Measurements from ENCODE around the gene CUL3. TPM values are rescaled to one million over a fixed set of nuclear protein-coding genes. Genes with fewer than 3 reads are reported as not detected.
"Not testable (repeated sequence)": the region's sequence is repeated elsewhere in the genome, so short reads cannot be mapped to it uniquely, and the experiment has no call there.

The CUL3 gene
- 10 to 100 TPM; 59.3 to 66.0 TPM for total RNA-seq
- long read RNA-seq, full-length matches to known transcripts = 8 of 9 reads
- long read RNA-seq, partial matches to known transcripts = 0 of 9 reads
- long read RNA-seq, other reads (novel, unspliced or antisense) = 1 of 9 reads

- DNase-seq (peak; percentile 99), ATAC-seq (peak; percentile 98)
- intact Hi-C loops (cut with DNase I) = no loop called here
These were observed at the start of gene CUL3 for GRCh38 chr2:224585211-224586088. Gene CUL3 (minus strand): TSS chr2:224585363. CDS start chr2:224585009, 354 bp downstream.

- ATAC-seq = no peak
- intact Hi-C loops (cut with DNase I) = no loop called here
These were observed 45.7 kb upstream of the CUL3 start for GRCh38 chr2:224630659-224631550.

GRCh38 chr2:224628416-224628815 is 43.3 kb upstream of the CUL3 start:
- intact Hi-C loops (cut with DNase I) = no loop called here
- DNase-seq (no peak), ATAC-seq (no peak)

More at GRCh38 chr2:224630659-224631550, 45.7 kb upstream of the CUL3 start:
- no peak for DNase-seq

GRCh38 chr2:224626735-224627134 is 41.6 kb upstream of the CUL3 start:
- ATAC-seq (no peak), DNase-seq (no peak)
- intact Hi-C loops (cut with DNase I) = no loop called here

- intact Hi-C loops (cut with DNase I) = no loop called here
- no peak for ATAC-seq
- no peak for DNase-seq
These were observed 28.6 kb upstream of the CUL3 start for GRCh38 chr2:224613543-224614286.

- ATAC-seq (no peak), DNase-seq (no peak)
- intact Hi-C loops (cut with DNase I) = no loop called here
These were observed 27.4 kb upstream of the CUL3 start for GRCh38 chr2:224612578-224612977.

GRCh38 chr2:224611938-224612337 is 26.8 kb upstream of the CUL3 start:
- ATAC-seq (no peak), DNase-seq (no peak)
- intact Hi-C loops (cut with DNase I) = no loop called here

GRCh38 chr2:224608104-224608503 is 22.9 kb upstream of the CUL3 start:
- intact Hi-C loops (cut with DNase I) = no loop called here
- no peak for DNase-seq
- no peak for ATAC-seq

GRCh38 chr2:224603746-224604500 is 18.8 kb upstream of the CUL3 start:
- ATAC-seq; DNase-seq; intact Hi-C loops (cut with DNase I): not testable (repeated sequence)

GRCh38 chr2:224602778-224603375 is 17.7 kb upstream of the CUL3 start:
- ATAC-seq; DNase-seq; intact Hi-C loops (cut with DNase I): not testable (repeated sequence)

GRCh38 chr2:224601923-224602322 is 16.8 kb upstream of the CUL3 start:
- no peak for DNase-seq
- intact Hi-C loops (cut with DNase I) = no loop called here
- ATAC-seq = no peak

GRCh38 chr2:224598678-224599077 is 13.5 kb upstream of the CUL3 start:
- ATAC-seq = no peak
- no peak for DNase-seq
- intact Hi-C loops (cut with DNase I) = no loop called here

GRCh38 chr2:224596289-224596688 is 11.1 kb upstream of the CUL3 start:
- no peak for DNase-seq
- intact Hi-C loops (cut with DNase I) = no loop called here
- ATAC-seq = no peak

- ATAC-seq = no peak
- DNase-seq = no peak
- intact Hi-C loops (cut with DNase I) = no loop called here
These were observed 10.4 kb upstream of the CUL3 start for GRCh38 chr2:224595518-224595917.

GRCh38 chr2:224594840-224595239 is 9.7 kb upstream of the CUL3 start:
- no peak for DNase-seq
- intact Hi-C loops (cut with DNase I) = no loop called here
- no peak for ATAC-seq

GRCh38 chr2:224591220-224591619 is 6.1 kb upstream of the CUL3 start:
- intact Hi-C loops (cut with DNase I) = no loop called here
- DNase-seq = no peak
- ATAC-seq = no peak

- intact Hi-C loops (cut with DNase I) = no loop called here
- ATAC-seq = no peak
These were observed 1.0 kb upstream of the CUL3 start for GRCh38 chr2:224586127-224586695.

GRCh38 chr2:224584785-224585210 is 365 bp downstream of the CUL3 start:
- DNase-seq (peak; percentile 62), ATAC-seq (no peak)
- intact Hi-C loops (cut with DNase I) = no loop called here

More at GRCh38 chr2:224586127-224586695, 1.0 kb upstream of the CUL3 start:
- DNase-seq = no peak
